Adrenal gland (tissue), 12 donors: ENCODE measurements around the gene TEDC1. TPM values are rescaled to one million over a fixed set of nuclear protein-coding genes. Genes with fewer than 3 reads are reported as not detected.

ENCODE experiments used
- DNase-seq, 7 donors: peaks; one replicate each; pipeline ENCODE4 v3.0.0-alpha.2; 2019 to 2020
- H3K27ac ChIP-seq, 5 donors: fragments of 200-600 bp; sonication (generic) in 4 of 5; 1 replicate in 3 of 5; 2 replicates in 2 of 5; pipeline versions ENCODE4 v1.5.1 to v1.8.0; 2016 to 2020; ENCODE audit warnings: mild to moderate bottlenecking in 1 of 5
- H3K27me3 ChIP-seq: fragments of 200-600 bp; 2 replicates; pipeline ENCODE4 v1.8.0; 2021
- H3K36me3 ChIP-seq, 2 donors: fragments of 200-600 bp; replicated peaks in 1 of 2; 1 replicate in 1 of 2; 2 replicates in 1 of 2; pipeline versions ENCODE4 v1.5.1 to v1.8.0; 2018 to 2022
- H3K4me1 ChIP-seq, 2 donors: fragments of 200-600 bp; replicated peaks in 1 of 2; 1 replicate in 1 of 2; 2 replicates in 1 of 2; pipeline versions ENCODE4 v1.5.1 to v1.8.0; 2018 to 2021
- H3K4me3 ChIP-seq, 4 donors: fragments of 200-600 bp; sonication (generic) in 3 of 4; one replicate each; pipeline ENCODE4 v1.5.1; 2016 to 2018
- H3K9me3 ChIP-seq, 3 donors: fragments of 200-600 bp; sonication (generic) in 1 of 3; replicated peaks in 1 of 3; 1 replicate in 2 of 3; 2 replicates in 1 of 3; pipeline versions ENCODE4 v1.5.1 to v1.8.0; 2016 to 2021
- POLR2A ChIP-seq, 2 donors: fragments of 450-650 bp; IDR thresholded peaks; one replicate each; pipeline ENCODE4 v1.6.1; 2017; ENCODE audit warnings: antibody characterized with exemption in 2 of 2, mild to moderate bottlenecking in 2 of 2, moderate library complexity in 1 of 2
- WGBS, 4 donors: extraction: QIAGEN DNeasy Blood & Tissue Kit in 2 of 4; methylation state at CpG; one replicate each; pipeline versions ENCODE4 v1.1.5 to v1.1.7; 2013 to 2017; 5-methylcytosine and 5-hydroxymethylcytosine counted together
- intact Hi-C, 2 donors: fragments of 100-400 bp; cut with DNase I; formaldehyde crosslinking; loops; one replicate each; pipeline versions ENCODE4 v1.14.1 to v1.15.0; 2022 to 2023
- polyA plus RNA-seq, 3 donors: library from polyadenylated mRNA; stranded (reverse); fragments of 200-250 nt in 2 of 3; fragments of 350-450 nt in 1 of 3; fragmentation: Illumina TruSeq in 1 of 3; extraction: RNeasy Lipid Tissue Mini Kit (QIAGEN cat#74804) in 1 of 3; gene quantifications; one replicate each; pipeline ENCODE4 v1.2.3, GENCODE V29; 2013 to 2014
- total RNA-seq, 9 donors: library from RNA; depleted of rRNA in 4 of 9; stranded (reverse); fragments of >200 nt in 4 of 9; fragments of 120-200 nt in 1 of 9; fragmentation: NEBNext Ultra II Directional in 1 of 9; extraction: Animal tissue kit (Norgen Biotek cat#: 25700) in 1 of 9; gene quantifications; one replicate each; pipeline versions ENCODE4 v1.1.0 to v1.2.4, GENCODE V29; 2013 to 2023
- TF ChIP-seq, protein P1 (sequence below), 6 experiments: fragments of 450-650 bp in 4 of 6; fragments of 200-600 bp in 2 of 6; sonication (generic) in 1 of 6; IDR thresholded peaks; 1 replicate in 5 of 6; 2 replicates in 1 of 6; pipeline versions ENCODE4 v1.5.1 to v1.8.0; 2016 to 2021; ENCODE audit warnings: antibody characterized with exemption in 6 of 6, mild to moderate bottlenecking in 2 of 6, moderate library complexity in 1 of 6
- donor health status: healthy with polysubstance abuse.
- donor health status: Bipolar disorder and iron deficiency.
- donor health status: DM: yes; HTN: yes; CAD: no.
- donor health status: DM: no; HTN: no; CAD: no.
- donor health status: DM: no; HTN: no; CAD: no.
- donor health status: DM: yes; HTN: yes; CAD: no.

The TEDC1 gene
- total and polyA plus RNA-seq, 12 donors = 0.24 to 19.1 (median 3.4) TPM

DNA sequence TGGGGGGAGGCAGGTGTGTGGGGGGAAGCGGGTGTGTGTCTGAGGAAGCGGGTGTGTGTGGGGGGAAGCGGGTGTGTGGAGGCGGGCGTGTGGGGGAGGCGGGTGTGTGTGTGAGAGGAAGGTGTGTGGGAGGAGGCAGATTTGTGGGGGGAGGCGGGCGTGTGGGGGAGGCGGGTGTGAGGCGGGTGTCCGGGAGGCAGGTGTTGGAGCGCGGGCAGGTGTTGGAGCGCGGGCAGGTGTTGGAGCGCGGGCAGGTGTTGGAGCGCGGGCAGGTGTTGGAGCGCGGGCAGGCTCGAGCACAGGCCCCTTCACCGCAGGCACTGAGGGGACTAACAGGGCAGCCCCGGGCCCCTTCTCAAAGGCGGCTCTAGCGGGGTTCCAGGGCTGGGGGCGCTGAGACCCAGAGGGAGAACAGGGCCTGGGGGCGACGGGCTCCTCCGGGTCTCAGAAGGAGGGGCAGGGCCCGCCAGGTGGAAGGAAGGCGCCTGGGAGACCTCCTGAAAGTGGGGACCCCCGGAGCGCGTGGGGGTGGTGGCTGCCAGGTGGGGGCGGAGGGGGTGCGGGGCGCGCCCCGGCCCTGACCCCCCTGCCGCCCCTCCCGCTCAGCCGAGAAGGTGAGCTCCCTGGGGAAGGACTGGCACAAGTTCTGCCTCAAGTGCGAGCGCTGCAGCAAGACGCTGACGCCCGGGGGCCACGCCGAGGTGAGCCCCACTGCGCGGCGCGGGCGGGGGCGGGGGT, 13.2 kb upstream of the TEDC1 start:
- Histone ChIP-seq H3K4me3 (no peak overlapping the region), H3K27ac (no peak overlapping the region), H3K27me3 (no peaks in the 10 kb centered on the region), H3K4me1 (peaks cover 19 to 53% of the 10 kb centered on the region in 2 donors), H3K36me3 (no peaks in the 10 kb centered on the region), H3K9me3 (no peaks in the 10 kb centered on the region)
- no peak for DNase-seq
- WGBS, 4 donors = 22 to 40% (median 31%) methylated on average over 7 to 52 of the region's 56 CpGs
- no peak for TF ChIP-seq POLR2A (IDR thresholded peaks at IDR 0.05)
- TF ChIP-seq, protein P1, sequence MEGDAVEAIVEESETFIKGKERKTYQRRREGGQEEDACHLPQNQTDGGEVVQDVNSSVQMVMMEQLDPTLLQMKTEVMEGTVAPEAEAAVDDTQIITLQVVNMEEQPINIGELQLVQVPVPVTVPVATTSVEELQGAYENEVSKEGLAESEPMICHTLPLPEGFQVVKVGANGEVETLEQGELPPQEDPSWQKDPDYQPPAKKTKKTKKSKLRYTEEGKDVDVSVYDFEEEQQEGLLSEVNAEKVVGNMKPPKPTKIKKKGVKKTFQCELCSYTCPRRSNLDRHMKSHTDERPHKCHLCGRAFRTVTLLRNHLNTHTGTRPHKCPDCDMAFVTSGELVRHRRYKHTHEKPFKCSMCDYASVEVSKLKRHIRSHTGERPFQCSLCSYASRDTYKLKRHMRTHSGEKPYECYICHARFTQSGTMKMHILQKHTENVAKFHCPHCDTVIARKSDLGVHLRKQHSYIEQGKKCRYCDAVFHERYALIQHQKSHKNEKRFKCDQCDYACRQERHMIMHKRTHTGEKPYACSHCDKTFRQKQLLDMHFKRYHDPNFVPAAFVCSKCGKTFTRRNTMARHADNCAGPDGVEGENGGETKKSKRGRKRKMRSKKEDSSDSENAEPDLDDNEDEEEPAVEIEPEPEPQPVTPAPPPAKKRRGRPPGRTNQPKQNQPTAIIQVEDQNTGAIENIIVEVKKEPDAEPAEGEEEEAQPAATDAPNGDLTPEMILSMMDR (IDR thresholded peaks at IDR 0.05) = no peak
- intact Hi-C loops = no loop called here

- Histone ChIP-seq H3K27me3 (no peaks in the 10 kb centered on the region), H3K9me3 (no peaks in the 10 kb centered on the region), H3K27ac (no peak overlapping the region), H3K36me3 (no peaks in the 10 kb centered on the region), H3K4me1 (peaks cover 19 to 45% of the 10 kb centered on the region in 2 donors), H3K4me3 (no peak overlapping the region)
- peak in 1 of 7 donors; percentile 58 for DNase-seq
- 24 to 50% (median 37%) methylated on average over 6 to 81 of the region's 81 CpGs for WGBS, 4 donors
- intact Hi-C loops = no loop called here
- TF ChIP-seq POLR2A (IDR thresholded peaks at IDR 0.05) = no peak
- TF ChIP-seq, protein P1 (IDR thresholded peaks at IDR 0.05) = no peak
Measured at GRCh38 chr14:105478398-105479251, 12.4 kb upstream of the TEDC1 start.

- no peaks in the 10 kb centered on the region for H3K9me3 ChIP-seq
- intact Hi-C loops = no loop called here
- H3K27ac ChIP-seq = peak overlapping the region in 1 of 5 donors; percentile 91
- WGBS, 4 donors = 47 to 57% (median 50%) methylated on average over 19 to 34 of the region's 34 CpGs
- peaks cover 13 to 40% of the 10 kb centered on the region in 2 donors for H3K4me1 ChIP-seq
- TF ChIP-seq, protein P1 (IDR thresholded peaks at IDR 0.05) = no peak
- TF ChIP-seq POLR2A (IDR thresholded peaks at IDR 0.05) = no peak
- DNase-seq = peak in 1 of 7 donors; percentile 62
- H3K27me3 ChIP-seq = no peaks in the 10 kb centered on the region
- H3K36me3 ChIP-seq = no peaks in the 10 kb centered on the region
- no peak overlapping the region for H3K4me3 ChIP-seq
Measured at GRCh38 chr14:105479431-105480158, 11.5 kb upstream of the TEDC1 start.
